DND-41 (cell line): ENCODE measurements around the gene GABBR2.

Experiments used
- CTCF ChIP-seq: IDR thresholded peaks from 2 replicates; pipeline ENCODE4 v1.5.1; 2012; ENCODE audit warnings: borderline replicate concordance, low read length, moderate library complexity, mild to moderate bottlenecking; ENCODE audit not compliant: poor library complexity, severe bottlenecking; ENCODE audit errors: extremely low read depth
- EZH2 ChIP-seq: IDR thresholded peaks from 3 replicates; pipeline ENCODE4 v1.6.1; 2012; ENCODE audit warnings: borderline replicate concordance, low read depth, mild to moderate bottlenecking, moderate library complexity, low read length, inconsistent platforms; ENCODE audit not compliant: severe bottlenecking

GRCh38 chr9:98328141-98328540 lies 380.6 kb downstream of the GABBR2 start:
- no peak for TF ChIP-seq CTCF
- TF ChIP-seq EZH2, result no peak
